ENCODE data around the gene ENTREP1.

The ENTREP1 gene

GRCh38 chr9:69389437-69389995 lies 64.5 kb downstream of the ENTREP1 start:
- H3K4me3 ChIP-seq (ENCODE audit: low read length) = no peak overlapping the region
- no peak for DNase-seq (ENCODE audit: low read depth)
- no peak for TF ChIP-seq CTCF (conservative IDR thresholded peaks at IDR 0.05; ENCODE audit: low read depth, low read length)

DNA sequence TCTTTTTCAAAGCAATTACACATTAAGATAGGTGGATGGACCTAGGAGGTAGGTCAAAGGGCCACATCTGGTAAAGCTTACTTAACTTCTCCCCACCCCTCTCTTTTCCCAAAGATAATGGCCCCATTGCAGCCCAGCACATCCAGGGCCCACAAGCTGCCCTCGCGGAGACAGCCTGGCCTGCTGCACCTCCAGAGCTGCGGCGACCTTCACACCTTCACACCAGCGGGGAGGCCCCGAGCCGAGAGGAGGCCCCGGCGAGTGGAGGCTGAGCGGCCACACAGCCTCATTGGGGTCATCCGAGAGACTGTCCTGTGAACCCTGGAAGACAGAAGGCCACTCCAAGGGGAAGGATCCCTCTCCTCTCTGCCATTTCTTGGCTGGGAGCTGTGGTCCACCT lies 66.5 kb downstream of the ENTREP1 start:
- H3K4me3 ChIP-seq (ENCODE audit: low read length) = no peak overlapping the region
- TF ChIP-seq CTCF (conservative IDR thresholded peaks at IDR 0.05; ENCODE audit: low read depth, low read length) = no peak

GRCh38 chr9:69391946-69392345 lies 66.9 kb downstream of the ENTREP1 start:
- H3K4me3 ChIP-seq (ENCODE audit: low read length) = no peak overlapping the region
- TF ChIP-seq CTCF (conservative IDR thresholded peaks at IDR 0.05; ENCODE audit: low read depth, low read length) = no peak
- peak; percentile 31 for DNase-seq (ENCODE audit: low read depth)

More for the DNA sequence above, 66.5 kb downstream of the ENTREP1 start:
- DNase-seq (ENCODE audit: low read depth) = no peak

- TF ChIP-seq CTCF (conservative IDR thresholded peaks at IDR 0.05; ENCODE audit: low read depth, low read length) = no peak
- no peak overlapping the region for H3K4me3 ChIP-seq (ENCODE audit: low read length)
- DNase-seq (ENCODE audit: low read depth) = no peak
These were observed 67.8 kb downstream of the ENTREP1 start for GRCh38 chr9:69392826-69393225.

DNA sequence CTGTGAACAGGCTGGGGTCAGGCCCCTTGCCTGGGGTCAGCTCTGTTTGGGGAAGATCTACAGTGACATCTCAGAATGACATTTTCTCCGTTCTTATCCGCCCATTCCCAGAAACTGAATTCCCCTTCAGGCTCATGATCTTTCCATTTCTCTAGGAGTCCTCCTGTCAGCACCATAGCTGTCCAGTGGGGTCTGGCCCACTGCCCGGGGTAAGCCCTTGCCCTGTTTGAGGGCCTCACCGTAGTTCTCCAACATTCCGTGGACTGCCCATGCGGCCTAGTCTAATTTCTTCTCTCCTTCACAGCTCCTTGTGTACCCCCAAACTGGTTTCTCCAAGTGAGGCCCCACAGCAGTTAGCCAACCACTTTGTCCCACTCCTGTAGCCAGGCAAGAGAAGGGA lies 68.4 kb downstream of the ENTREP1 start:
- no peak for TF ChIP-seq CTCF (conservative IDR thresholded peaks at IDR 0.05; ENCODE audit: low read depth, low read length)
- DNase-seq (ENCODE audit: low read depth) = no peak
- no peak overlapping the region for H3K4me3 ChIP-seq (ENCODE audit: low read length)

DNA sequence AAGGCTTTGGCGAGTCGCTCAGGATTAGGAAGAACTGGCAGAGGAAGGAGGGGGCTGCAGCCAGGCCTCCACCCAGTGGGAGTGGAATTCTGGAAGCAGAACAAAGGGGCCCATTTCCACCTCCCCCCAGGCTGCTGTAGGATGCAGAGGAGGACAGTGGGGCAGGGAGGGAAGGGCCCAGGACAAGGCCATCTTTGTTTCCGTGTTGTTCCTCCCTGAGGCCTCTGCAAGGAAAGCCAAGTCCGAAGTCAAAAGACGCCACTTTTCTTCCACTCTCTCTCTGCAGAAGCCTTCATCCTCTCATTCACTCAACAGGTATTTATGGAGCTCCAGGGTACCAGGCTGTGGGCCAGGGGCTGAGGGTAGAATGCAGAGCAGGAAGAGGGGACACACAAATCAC lies 70.7 kb downstream of the ENTREP1 start:
- no peak for DNase-seq (ENCODE audit: low read depth)
- TF ChIP-seq CTCF (conservative IDR thresholded peaks at IDR 0.05; ENCODE audit: low read depth, low read length) = no peak

GRCh38 chr9:69396759-69397158 lies 71.7 kb downstream of the ENTREP1 start:
- TF ChIP-seq CTCF (conservative IDR thresholded peaks at IDR 0.05; ENCODE audit: low read depth, low read length) = no peak
- no peak overlapping the region for H3K4me3 ChIP-seq (ENCODE audit: low read length)
- DNase-seq (ENCODE audit: low read depth) = no peak

More for the DNA sequence above, 70.7 kb downstream of the ENTREP1 start:
- no peak overlapping the region for H3K4me3 ChIP-seq (ENCODE audit: low read length)
